Head of caudate nucleus (tissue), 42 donors: ENCODE results near the gene CHRM2.
A peak's percentile ranks its signal among the peaks of the same experiment; 100 is the strongest.
"Not testable (repeated sequence)": the region's sequence is repeated elsewhere in the genome, so short reads cannot be mapped to it uniquely, and the experiment has no call there.

ENCODE experiments used
- DNase-seq, 42 donors: peaks; one replicate each; pipeline versions ENCODE4 v3.0.0 to v3.0.0-alpha.2; 2020 to 2021; ENCODE audit warnings: mixed read lengths in 7 of 42
- intact Hi-C: fragments of 100-400 bp; cut with DNase I; formaldehyde crosslinking; loops from one replicate; pipeline ENCODE4 v1.15.0; 2022

CHRM2 gene

GRCh38 chr7:136868496-136869000 is at the start of gene CHRM2:
TSS of gene CHRM2 (plus strand) at chr7:136868652. CDS start at chr7:137014866, 146,214 bp downstream.
- intact Hi-C loops, result no loop called here
- DNase-seq, result peak in 21 of 42 donors; percentile 5 to 43 (median 23)

GRCh38 chr7:136831398-136831797 is 37.1 kb upstream of the CHRM2 start:
- DNase-seq, intact Hi-C loops: not testable (repeated sequence)

GRCh38 chr7:136845899-136846465 is 22.5 kb upstream of the CHRM2 start:
- intact Hi-C loops, result no loop called here

GRCh38 chr7:136847858-136848257 is 20.6 kb upstream of the CHRM2 start:
- DNase-seq, result no peak
- intact Hi-C loops, result no loop called here

More at GRCh38 chr7:136845899-136846465, 22.5 kb upstream of the CHRM2 start:
- no peak for DNase-seq

GRCh38 chr7:136853654-136854053 is 14.8 kb upstream of the CHRM2 start:
- no peak for DNase-seq
- intact Hi-C loops, result no loop called here

GRCh38 chr7:136857573-136857972 is 10.9 kb upstream of the CHRM2 start:
- no peak for DNase-seq
- intact Hi-C loops, result no loop called here

- intact Hi-C loops, result no loop called here
- no peak for DNase-seq
Observed at GRCh38 chr7:136859803-136860202, 8.6 kb upstream of the CHRM2 start.

GRCh38 chr7:136865236-136865635 is 3.2 kb upstream of the CHRM2 start:
- intact Hi-C loops, result no loop called here
- DNase-seq, result peak in 1 of 42 donors; percentile 26

GRCh38 chr7:136865777-136866176 is 2.7 kb upstream of the CHRM2 start:
- intact Hi-C loops, result no loop called here
- no peak for DNase-seq

GRCh38 chr7:136869001-136869961 is 829 bp downstream of the CHRM2 start:
- intact Hi-C loops, result no loop called here
- DNase-seq, result peak in 5 of 42 donors; percentile 3 to 41 (median 14)

GRCh38 chr7:136869991-136870865 is 1.8 kb downstream of the CHRM2 start:
- DNase-seq, result peak in 2 of 42 donors; percentile 11 to 37
- intact Hi-C loops, result no loop called here

- intact Hi-C loops, result no loop called here
- peak in 7 of 42 donors; percentile 2 to 36 (median 14) for DNase-seq
Observed at GRCh38 chr7:136870866-136871487, 2.5 kb downstream of the CHRM2 start.

GRCh38 chr7:136874393-136875032 is 6.1 kb downstream of the CHRM2 start:
- no peak for DNase-seq
- intact Hi-C loops, result no loop called here

- intact Hi-C loops, result no loop called here
- DNase-seq, result no peak
Observed at GRCh38 chr7:136877509-136877908, 9.1 kb downstream of the CHRM2 start.

- no peak for DNase-seq
- intact Hi-C loops, result no loop called here
Observed at GRCh38 chr7:136877990-136878389, 9.5 kb downstream of the CHRM2 start.

GRCh38 chr7:136878878-136879277 is 10.4 kb downstream of the CHRM2 start:
- DNase-seq, result no peak
- intact Hi-C loops, result no loop called here

- intact Hi-C loops, result no loop called here
- DNase-seq, result no peak
Observed at GRCh38 chr7:136883046-136883445, 14.6 kb downstream of the CHRM2 start.

GRCh38 chr7:136884492-136884891 is 16.0 kb downstream of the CHRM2 start:
- no peak for DNase-seq
- intact Hi-C loops, result no loop called here
